HCT116 (cell line): ENCODE results near the gene SPATA6.

Experiments
- POLR2AphosphoS5 ChIP-seq: IDR thresholded peaks from 2 replicates; pipeline ENCODE4 v1.6.1; 2011; ENCODE audit warnings: mild to moderate bottlenecking, low read depth, low read length, moderate library complexity
- TF ChIP-seq, protein P1 (sequence below), 3 experiments: fragments of 200-600 bp in 1 of 3; sonication (generic) in 1 of 3; IDR thresholded peaks in 2 of 3; conservative IDR thresholded peaks in 1 of 3; 2 replicates each; pipeline ENCODE4 v1.5.1; 2012 to 2017; ENCODE audit warnings: low read depth in 2 of 3, low read length in 2 of 3, antibody characterized with exemption in 1 of 3, borderline replicate concordance in 1 of 3, control low read depth in 1 of 3, mild to moderate bottlenecking in 1 of 3, mixed read lengths in 1 of 3, mixed run types in 1 of 3, moderate library complexity in 1 of 3; ENCODE audit not compliant: insufficient read depth in 1 of 3

DNA sequence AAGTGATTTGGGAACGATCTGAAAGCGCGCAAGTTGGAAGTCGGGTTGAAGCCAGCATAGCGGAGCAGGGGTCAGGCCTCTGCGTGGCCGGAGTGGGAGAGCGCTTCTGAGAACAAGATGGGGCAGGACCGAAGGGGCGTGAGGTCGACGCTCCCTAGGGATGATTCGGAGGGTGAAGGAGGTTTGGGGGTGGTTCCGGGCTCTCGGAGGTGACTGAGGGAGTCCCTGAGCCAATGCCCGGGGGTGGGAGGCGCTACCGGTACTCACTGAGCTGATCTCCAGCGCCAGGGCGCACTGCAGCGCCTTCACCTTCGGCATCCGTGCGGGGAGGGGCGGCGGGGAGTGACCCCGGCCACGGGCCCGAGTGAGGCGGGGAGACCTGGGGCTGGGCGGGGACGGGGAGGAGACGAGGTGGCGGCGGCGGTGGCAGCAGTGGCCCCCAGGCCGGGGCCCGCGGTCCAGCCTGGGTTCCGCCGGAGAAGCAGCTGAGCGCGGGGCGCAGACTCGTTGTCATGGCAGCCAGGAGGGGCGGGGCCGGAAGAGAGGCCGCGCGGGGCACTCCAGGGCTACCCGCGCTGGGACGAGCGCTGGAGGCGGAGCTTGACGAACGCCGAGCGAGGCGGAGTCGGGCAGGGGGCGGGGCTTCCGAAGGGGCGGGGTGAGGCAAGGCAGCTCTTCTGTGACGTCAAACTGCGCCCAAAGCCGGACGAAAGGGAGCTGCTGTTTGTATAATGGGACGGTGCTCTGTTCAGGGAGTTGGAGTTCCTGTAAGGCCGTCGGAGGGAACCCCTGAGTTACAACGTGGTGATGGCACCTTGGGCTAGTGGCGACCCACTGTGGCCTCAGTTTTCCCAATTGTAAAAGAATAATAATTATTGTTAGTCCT lies at the start of gene SPATA6:
- peak; percentile 97 for TF ChIP-seq POLR2AphosphoS5
- TF ChIP-seq, protein P1, sequence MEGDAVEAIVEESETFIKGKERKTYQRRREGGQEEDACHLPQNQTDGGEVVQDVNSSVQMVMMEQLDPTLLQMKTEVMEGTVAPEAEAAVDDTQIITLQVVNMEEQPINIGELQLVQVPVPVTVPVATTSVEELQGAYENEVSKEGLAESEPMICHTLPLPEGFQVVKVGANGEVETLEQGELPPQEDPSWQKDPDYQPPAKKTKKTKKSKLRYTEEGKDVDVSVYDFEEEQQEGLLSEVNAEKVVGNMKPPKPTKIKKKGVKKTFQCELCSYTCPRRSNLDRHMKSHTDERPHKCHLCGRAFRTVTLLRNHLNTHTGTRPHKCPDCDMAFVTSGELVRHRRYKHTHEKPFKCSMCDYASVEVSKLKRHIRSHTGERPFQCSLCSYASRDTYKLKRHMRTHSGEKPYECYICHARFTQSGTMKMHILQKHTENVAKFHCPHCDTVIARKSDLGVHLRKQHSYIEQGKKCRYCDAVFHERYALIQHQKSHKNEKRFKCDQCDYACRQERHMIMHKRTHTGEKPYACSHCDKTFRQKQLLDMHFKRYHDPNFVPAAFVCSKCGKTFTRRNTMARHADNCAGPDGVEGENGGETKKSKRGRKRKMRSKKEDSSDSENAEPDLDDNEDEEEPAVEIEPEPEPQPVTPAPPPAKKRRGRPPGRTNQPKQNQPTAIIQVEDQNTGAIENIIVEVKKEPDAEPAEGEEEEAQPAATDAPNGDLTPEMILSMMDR (IDR thresholded peaks at IDR 0.05 in 2 of 3, conservative IDR thresholded peaks at IDR 0.05 in 1 of 3; ENCODE audit: borderline replicate concordance in 1 of 3, insufficient read depth in 1 of 3, low read depth in 2 of 3, low read length in 2 of 3) = no peak
